GM21367 (cell line): ENCODE results near the gene PNPO.

Source experiments
- ATAC-seq: cut with Tn5 transposase; IDR thresholded peaks from one replicate; pipeline ENCODE4 v1.9.1; 2021; ENCODE audit not compliant: unreplicated experiment

Gene PNPO

GRCh38 chr17:47949197-47949759 lies 7.9 kb downstream of the PNPO start:
- peak; percentile 51 for ATAC-seq

- peak; percentile 27 for ATAC-seq
Observed at GRCh38 chr17:47949946-47950345, 8.6 kb downstream of the PNPO start.

- ATAC-seq, result no peak
Observed at GRCh38 chr17:47950448-47950847, 9.1 kb downstream of the PNPO start.

GRCh38 chr17:47952171-47953021 lies 11.0 kb downstream of the PNPO start:
- ATAC-seq, result no peak

GRCh38 chr17:47953909-47954308 lies 12.5 kb downstream of the PNPO start:
- ATAC-seq, result no peak

- ATAC-seq, result no peak
Observed at GRCh38 chr17:47955497-47956461, 14.4 kb downstream of the PNPO start.

GRCh38 chr17:47956791-47957590 lies 15.6 kb downstream of the PNPO start:
- ATAC-seq, result no peak

GRCh38 chr17:47957591-47958490 lies 16.5 kb downstream of the PNPO start, which contains the start of gene PRR15L:
Gene PRR15L (minus strand): TSS chr17:47957883. CDS start chr17:47953234, 4,649 bp downstream.
- no peak for ATAC-seq

GRCh38 chr17:47959825-47960655 lies 18.7 kb downstream of the PNPO start:
- no peak for ATAC-seq

- no peak for ATAC-seq
Observed at GRCh38 chr17:47961406-47961805, 20.0 kb downstream of the PNPO start.

GRCh38 chr17:47962901-47963300 lies 21.5 kb downstream of the PNPO start:
- no peak for ATAC-seq

- no peak for ATAC-seq
Observed at GRCh38 chr17:47964856-47965255, 23.5 kb downstream of the PNPO start.

- no peak for ATAC-seq
Observed at GRCh38 chr17:47966079-47966519, 24.7 kb downstream of the PNPO start.

- no peak for ATAC-seq
Observed at GRCh38 chr17:47967607-47968252, 26.4 kb downstream of the PNPO start.

- ATAC-seq, result no peak
Observed at GRCh38 chr17:47968836-47969235, 27.5 kb downstream of the PNPO start.

GRCh38 chr17:47969930-47970724 lies 28.8 kb downstream of the PNPO start:
- no peak for ATAC-seq
